Activated T-cell treated with anti-CD3 and anti-CD28 coated beads, Interleukin-2, amount 50 U/mL, for 24 hours (primary cell): Measurements from ENCODE around the gene LEFTY1.
"Not testable (repeated sequence)": the region's sequence is repeated elsewhere in the genome, so short reads cannot be mapped to it uniquely, and the experiment has no call there.

ENCODE experiments used
- DNase-seq: peaks from one replicate; pipeline ENCODE4 v3.0.0-alpha.2; 2020
- H3K27ac Mint-ChIP-seq: 2 replicates; pipeline ENCODE4 v1.8.0; 2020; ENCODE audit warnings: mild to moderate bottlenecking, mixed read lengths
- H3K27me3 Mint-ChIP-seq: 2 replicates; pipeline ENCODE4 v1.8.0; 2020; ENCODE audit warnings: mixed read lengths
- H3K36me3 Mint-ChIP-seq: 2 replicates; pipeline ENCODE4 v1.8.0; 2020; ENCODE audit warnings: low read depth, mixed read lengths
- H3K4me1 Mint-ChIP-seq: 2 replicates; pipeline ENCODE4 v1.8.0; 2020; ENCODE audit warnings: low read depth, mixed read lengths
- H3K4me3 Mint-ChIP-seq: 2 replicates; pipeline ENCODE4 v1.8.0; 2020; ENCODE audit warnings: mild to moderate bottlenecking, moderate library complexity, mixed read lengths
- H3K9me3 Mint-ChIP-seq: 2 replicates; pipeline ENCODE4 v1.8.0; 2020; ENCODE audit warnings: mixed read lengths

LEFTY1 gene

DNA sequence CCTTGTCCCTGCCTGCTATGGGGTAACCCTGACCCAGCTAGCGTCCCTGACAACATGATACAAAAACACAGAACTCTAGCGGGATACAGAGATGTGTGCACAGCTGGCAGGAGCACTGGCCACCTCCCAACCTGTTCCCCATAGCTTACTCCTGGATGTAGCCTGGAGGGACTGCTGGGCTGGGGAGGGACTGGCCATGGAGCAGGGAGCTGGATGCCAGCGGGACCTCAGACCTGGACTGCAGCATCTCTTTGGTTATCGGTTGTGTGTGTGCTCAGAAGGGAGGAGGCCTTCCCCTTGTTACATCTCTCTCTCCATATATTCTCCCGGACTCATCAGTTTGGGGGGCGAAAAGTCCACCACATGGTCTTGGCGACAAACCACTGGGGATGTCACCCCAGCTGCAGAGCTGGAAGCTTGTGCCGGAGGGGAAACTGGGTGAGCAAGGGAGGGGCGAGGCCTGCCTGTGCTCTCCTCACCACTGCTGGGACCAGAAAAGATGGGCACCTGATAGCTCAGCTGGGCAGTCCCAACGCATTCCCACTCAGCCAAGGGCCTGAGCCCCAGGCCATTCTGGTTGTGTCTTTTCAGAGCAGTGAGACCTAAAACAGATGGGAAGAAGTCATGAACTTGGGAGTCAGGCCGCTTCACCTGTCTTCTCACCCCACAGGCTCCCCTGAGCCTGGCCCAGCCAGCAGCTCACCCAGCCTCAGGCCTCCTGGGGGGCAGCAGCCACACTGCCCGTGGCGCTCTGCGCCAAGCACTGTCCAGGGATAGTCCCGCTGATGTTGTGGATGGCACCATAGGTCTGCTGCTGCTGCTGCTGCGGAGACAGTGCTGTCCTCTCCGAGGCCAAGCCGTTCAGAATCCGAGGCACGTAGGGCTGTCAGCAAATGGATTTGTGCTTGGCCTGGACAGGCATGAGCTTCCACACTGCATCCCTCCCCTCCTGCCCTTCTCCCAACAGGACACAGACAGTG is 42.3 kb downstream of the LEFTY1 start:
- Mint-ChIP-seq H3K9me3 (no peaks in the 10 kb centered on the region), H3K4me1 (peaks cover 40% of the 10 kb centered on the region), H3K27me3 (no peaks in the 10 kb centered on the region), H3K27ac (no peak overlapping the region), H3K36me3 (peaks cover 46% of the 10 kb centered on the region), H3K4me3 (no peak overlapping the region)
- no peak for DNase-seq

DNA sequence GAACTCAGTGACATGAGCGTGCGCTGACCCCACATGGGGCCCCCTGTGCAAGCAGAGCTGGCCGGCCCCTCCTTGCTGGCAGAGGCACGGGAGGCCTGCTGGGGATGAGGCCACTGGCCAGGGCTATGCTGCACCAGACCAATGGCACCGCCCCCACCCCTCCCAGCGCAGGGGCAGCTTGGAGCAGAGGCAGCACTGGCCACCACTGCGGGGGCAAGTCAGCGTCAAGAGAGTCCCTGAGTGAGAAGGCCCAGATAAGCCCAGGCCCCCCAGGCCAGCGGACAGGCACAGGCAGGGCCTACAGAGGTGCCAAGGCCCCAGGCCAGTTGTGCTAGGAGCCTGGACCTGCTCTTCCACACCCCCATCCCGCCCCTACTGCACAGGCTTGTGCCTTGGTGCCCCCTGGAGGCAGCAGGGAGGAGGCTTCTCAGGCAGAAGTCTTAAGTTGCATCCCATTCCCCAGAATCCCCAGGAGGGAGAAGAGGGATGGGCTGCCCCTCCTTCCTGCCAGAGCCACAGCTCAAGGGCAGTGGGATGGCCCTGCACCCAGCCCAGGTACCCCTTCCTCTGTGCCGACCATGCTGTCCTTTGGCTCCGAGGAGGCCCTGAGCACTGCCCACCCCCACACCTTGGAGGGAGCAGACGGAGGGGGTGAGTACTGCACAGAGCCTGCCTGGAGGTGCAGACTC is 43.2 kb downstream of the LEFTY1 start:
- Mint-ChIP-seq H3K9me3 (no peaks in the 10 kb centered on the region), H3K4me3 (no peak overlapping the region), H3K27me3 (no peaks in the 10 kb centered on the region), H3K4me1 (peaks cover 39% of the 10 kb centered on the region), H3K27ac (peak overlapping the region; percentile 47), H3K36me3 (peaks cover 38% of the 10 kb centered on the region)
- DNase-seq: peak; percentile 60

DNA sequence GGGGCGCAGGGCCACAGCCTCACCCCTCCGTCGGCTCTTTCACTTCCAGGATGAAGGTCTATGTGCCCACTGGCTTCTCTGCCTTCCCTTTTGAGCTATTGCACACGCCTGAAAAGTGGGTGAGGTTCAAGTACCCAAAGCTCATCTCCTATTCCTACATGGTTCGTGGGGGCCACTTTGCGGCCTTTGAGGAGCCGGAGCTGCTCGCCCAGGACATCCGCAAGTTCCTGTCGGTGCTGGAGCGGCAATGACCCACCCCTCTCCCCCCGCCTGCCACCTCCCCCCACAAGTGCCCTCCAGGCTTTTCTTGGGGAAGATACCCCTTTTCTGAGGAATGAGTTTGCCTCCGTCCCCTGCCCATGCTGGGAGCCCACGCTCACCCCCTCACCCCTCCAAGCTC is 43.8 kb downstream of the LEFTY1 start:
- no peak overlapping the region for H3K4me3 Mint-ChIP-seq
- H3K27ac Mint-ChIP-seq: no peak overlapping the region
- H3K9me3 Mint-ChIP-seq: no peaks in the 10 kb centered on the region
- no peaks in the 10 kb centered on the region for H3K27me3 Mint-ChIP-seq
- H3K36me3 Mint-ChIP-seq: peaks cover 32% of the 10 kb centered on the region
- DNase-seq: no peak
- peaks cover 38% of the 10 kb centered on the region for H3K4me1 Mint-ChIP-seq

DNA sequence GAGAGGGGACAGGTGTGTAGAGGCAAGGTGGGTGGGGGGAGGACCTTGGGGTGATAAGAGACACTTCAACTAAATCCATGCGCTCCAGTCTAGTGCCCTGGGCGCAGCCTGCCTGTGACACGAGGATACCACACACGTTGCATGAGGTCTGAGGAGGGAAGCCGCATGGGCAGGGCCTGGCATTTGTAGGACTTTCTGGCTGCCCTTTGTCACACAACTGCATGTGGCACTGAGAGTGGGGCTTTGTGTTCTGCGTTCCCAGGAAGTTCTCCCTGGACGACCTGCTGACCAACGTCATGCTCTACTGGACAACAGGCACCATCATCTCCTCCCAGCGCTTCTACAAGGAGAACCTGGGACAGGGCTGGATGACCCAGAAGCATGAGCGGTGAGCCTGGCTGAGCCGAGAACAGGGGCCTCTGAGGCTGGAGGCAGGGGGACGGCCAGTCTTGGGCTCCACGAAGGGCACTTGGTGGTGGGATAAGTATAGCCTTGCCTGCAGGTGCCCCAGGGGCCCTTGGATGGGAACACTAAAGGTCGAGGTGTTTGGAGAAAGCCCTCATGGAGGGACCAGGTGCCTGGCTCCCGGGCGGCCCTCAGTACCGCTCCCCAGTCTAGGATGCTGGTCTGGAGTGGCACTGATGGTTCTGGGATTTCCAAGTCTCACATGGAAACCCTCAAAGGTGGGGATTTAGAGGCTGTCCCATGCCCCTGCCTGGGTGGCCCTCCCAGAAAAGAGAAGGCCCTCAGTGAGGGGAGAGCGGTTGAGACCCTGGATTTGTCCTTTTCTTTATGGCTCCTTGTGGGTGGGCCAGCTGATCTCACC is 44.5 kb downstream of the LEFTY1 start:
- Mint-ChIP-seq H3K4me1 (peaks cover 37% of the 10 kb centered on the region), H3K9me3 (no peaks in the 10 kb centered on the region), H3K27me3 (no peaks in the 10 kb centered on the region)

DNA sequence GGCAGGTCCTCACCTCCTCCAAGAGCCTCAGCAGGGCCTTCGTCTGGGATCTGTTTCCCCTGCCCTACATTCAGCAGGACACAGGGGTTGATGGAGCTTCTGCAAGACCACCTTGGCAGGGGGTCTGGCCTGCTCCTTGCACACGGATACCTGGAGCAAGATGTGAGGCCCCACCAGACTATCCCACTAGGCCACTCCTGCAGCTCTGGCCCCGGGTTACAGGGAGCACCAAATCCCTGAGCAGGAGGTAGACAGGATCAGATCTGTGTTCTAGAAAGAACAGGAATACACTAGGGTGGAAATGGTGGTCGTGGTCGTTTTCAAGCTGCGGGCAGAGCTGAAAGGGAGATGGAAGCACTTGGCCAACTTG is 45.5 kb downstream of the LEFTY1 start:
- no peaks in the 10 kb centered on the region for H3K9me3 Mint-ChIP-seq
- no peaks in the 10 kb centered on the region for H3K27me3 Mint-ChIP-seq
- peak overlapping the region; percentile 22 for H3K27ac Mint-ChIP-seq
- no peak overlapping the region for H3K4me3 Mint-ChIP-seq
- no peak for DNase-seq
- H3K4me1 Mint-ChIP-seq: peaks cover 28% of the 10 kb centered on the region
- H3K36me3 Mint-ChIP-seq: peaks cover 20% of the 10 kb centered on the region

More for the DNA sequence above, 44.5 kb downstream of the LEFTY1 start:
- H3K36me3 Mint-ChIP-seq: peaks cover 27% of the 10 kb centered on the region
- DNase-seq: no peak
- H3K27ac Mint-ChIP-seq: no peak overlapping the region
- no peak overlapping the region for H3K4me3 Mint-ChIP-seq

- DNase-seq: no peak
- Mint-ChIP-seq H3K4me3 (no peak overlapping the region), H3K27me3 (no peaks in the 10 kb centered on the region), H3K4me1 (peaks cover 23% of the 10 kb centered on the region), H3K36me3 (peaks cover 15% of the 10 kb centered on the region), H3K27ac (peak overlapping the region; percentile 8), H3K9me3 (no peaks in the 10 kb centered on the region)
These were observed 46.0 kb downstream of the LEFTY1 start for GRCh38 chr1:225842788-225843425.

GRCh38 chr1:225842074-225842473 is 46.9 kb downstream of the LEFTY1 start:
- H3K27ac Mint-ChIP-seq: peak overlapping the region; percentile 75
- H3K4me1 Mint-ChIP-seq: peaks cover 19% of the 10 kb centered on the region
- H3K36me3 Mint-ChIP-seq: peaks cover 13% of the 10 kb centered on the region
- H3K4me3 Mint-ChIP-seq: no peak overlapping the region
- H3K27me3 Mint-ChIP-seq: no peaks in the 10 kb centered on the region
- no peak for DNase-seq
- H3K9me3 Mint-ChIP-seq: no peaks in the 10 kb centered on the region

- DNase-seq: no peak
- Mint-ChIP-seq H3K4me3 (no peak overlapping the region), H3K4me1 (peaks cover 19% of the 10 kb centered on the region), H3K9me3 (no peaks in the 10 kb centered on the region), H3K27me3 (no peaks in the 10 kb centered on the region), H3K27ac (no peak overlapping the region), H3K36me3 (no peaks in the 10 kb centered on the region)
These were observed 48.2 kb downstream of the LEFTY1 start for GRCh38 chr1:225840713-225841112.

DNA sequence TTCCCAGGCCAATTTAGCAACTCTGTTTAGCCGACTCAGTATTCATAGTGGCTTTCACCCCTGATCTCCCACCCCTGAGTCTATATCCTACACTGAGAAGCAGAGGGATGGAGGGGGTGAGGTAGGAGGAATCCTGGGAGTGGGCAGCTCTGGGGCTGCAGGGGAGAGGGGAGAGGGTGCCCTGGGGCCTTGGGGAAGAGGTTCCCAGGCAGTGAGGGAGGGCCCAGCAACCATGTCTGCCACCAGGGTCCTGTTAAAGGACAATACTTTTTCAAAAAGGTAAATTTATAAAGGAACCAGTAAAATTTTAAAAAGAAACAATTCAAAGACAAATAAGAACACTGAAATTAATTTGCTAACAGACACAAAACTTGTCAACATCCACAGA is 48.7 kb downstream of the LEFTY1 start:
- no peak overlapping the region for H3K27ac Mint-ChIP-seq

GRCh38 chr1:225838793-225839192 is 50.2 kb downstream of the LEFTY1 start:
- DNase-seq: no peak
- Mint-ChIP-seq H3K4me3 (no peak overlapping the region), H3K36me3 (no peaks in the 10 kb centered on the region), H3K27me3 (no peaks in the 10 kb centered on the region), H3K4me1 (peaks cover 19% of the 10 kb centered on the region), H3K27ac (no peak overlapping the region), H3K9me3 (no peaks in the 10 kb centered on the region)

More for the DNA sequence above, 48.7 kb downstream of the LEFTY1 start:
- DNase-seq: no peak
- no peaks in the 10 kb centered on the region for H3K27me3 Mint-ChIP-seq
- H3K4me1 Mint-ChIP-seq: peaks cover 19% of the 10 kb centered on the region
- H3K9me3 Mint-ChIP-seq: no peaks in the 10 kb centered on the region
- H3K4me3 Mint-ChIP-seq: no peak overlapping the region
- H3K36me3 Mint-ChIP-seq: no peaks in the 10 kb centered on the region

DNA sequence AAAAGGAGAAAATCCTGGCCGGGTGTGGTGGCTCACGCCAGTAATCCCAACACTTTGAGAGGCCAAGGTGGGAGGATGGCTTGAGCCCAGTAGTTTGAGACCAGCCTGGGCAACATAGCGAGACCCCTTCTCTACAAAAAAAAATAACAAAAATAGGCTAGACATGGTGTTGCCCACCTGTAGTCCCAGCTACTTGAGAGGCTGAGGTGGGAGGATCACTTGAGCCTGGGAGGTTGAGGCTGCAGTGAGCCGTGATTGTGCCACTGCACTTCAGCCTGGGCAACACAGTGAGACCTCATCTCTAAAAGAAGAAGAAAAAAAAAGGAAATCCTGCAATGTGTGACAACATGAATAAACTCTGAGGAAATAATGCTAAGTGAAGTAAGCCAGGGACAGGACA is 52.6 kb downstream of the LEFTY1 start:
- H3K27me3 Mint-ChIP-seq, H3K27ac Mint-ChIP-seq, DNase-seq, H3K9me3 Mint-ChIP-seq, H3K36me3 Mint-ChIP-seq, H3K4me3 Mint-ChIP-seq: not testable (repeated sequence)
- peaks cover 12% of the 10 kb centered on the region for H3K4me1 Mint-ChIP-seq
